Right kidney (tissue), 9 donors: Measurements from ENCODE around the gene FTL.
"Not testable (repeated sequence)": the region's sequence is repeated elsewhere in the genome, so short reads cannot be mapped to it uniquely, and the experiment has no call there.

ENCODE experiments used
- DNase-seq: peaks from one replicate; pipeline ENCODE4 v3.0.0-alpha.2; 2016
- long read RNA-seq, 8 donors: transcript quantifications; one replicate each; lab custom pipeline, GENCODE V29; 2026

FTL gene
- long read RNA-seq, donor 1, transcript FTL-201 (4 exons, 878 nt), result major isoform, 3,153 of 4,013 reads
- long read RNA-seq, donor 1, partial matches to known transcripts, result 418 of 4,013 reads
- long read RNA-seq, donor 1, other reads (novel, unspliced or antisense), result 442 of 4,013 reads
- long read RNA-seq, donor 2, transcript FTL-201 (4 exons, 878 nt), result major isoform, 2,203 of 2,879 reads
- long read RNA-seq, donor 2, partial matches to known transcripts, result 409 of 2,879 reads
- long read RNA-seq, donor 2, other reads (novel, unspliced or antisense), result 267 of 2,879 reads
- long read RNA-seq, donor 3, transcript FTL-201 (4 exons, 878 nt), result major isoform, 1,217 of 1,611 reads
- long read RNA-seq, donor 3, partial matches to known transcripts, result 234 of 1,611 reads
- long read RNA-seq, donor 3, other reads (novel, unspliced or antisense), result 160 of 1,611 reads
- long read RNA-seq, donor 4, transcript FTL-201 (4 exons, 878 nt), result major isoform, 1,553 of 2,005 reads
- long read RNA-seq, donor 4, partial matches to known transcripts, result 291 of 2,005 reads
- long read RNA-seq, donor 4, other reads (novel, unspliced or antisense), result 161 of 2,005 reads
- long read RNA-seq, donor 5, transcript FTL-201 (4 exons, 878 nt), result major isoform, 2,403 of 2,959 reads
- long read RNA-seq, donor 5, partial matches to known transcripts, result 247 of 2,959 reads
- long read RNA-seq, donor 5, other reads (novel, unspliced or antisense), result 309 of 2,959 reads
- long read RNA-seq, donor 6, transcript FTL-201 (4 exons, 878 nt), result major isoform, 2,649 of 3,544 reads
- long read RNA-seq, donor 6, partial matches to known transcripts, result 516 of 3,544 reads
- long read RNA-seq, donor 6, other reads (novel, unspliced or antisense), result 379 of 3,544 reads
- long read RNA-seq, donor 7, transcript FTL-201 (4 exons, 878 nt), result major isoform, 3,474 of 4,902 reads
- long read RNA-seq, donor 7, partial matches to known transcripts, result 937 of 4,902 reads
- long read RNA-seq, donor 7, other reads (novel, unspliced or antisense), result 491 of 4,902 reads
- long read RNA-seq, donor 8, transcript FTL-201 (4 exons, 878 nt), result major isoform, 2,838 of 3,574 reads
- long read RNA-seq, donor 8, partial matches to known transcripts, result 394 of 3,574 reads
- long read RNA-seq, donor 8, other reads (novel, unspliced or antisense), result 342 of 3,574 reads

- DNase-seq, result peak; percentile 97
Observed at GRCh38 chr19:48965040-48965805, at the start of gene FTL. Gene FTL (plus strand): TSS chr19:48965309. CDS start chr19:48965508, 199 bp downstream.

GRCh38 chr19:48915757-48916156, 49.4 kb upstream of the FTL start:
- DNase-seq, result no peak

GRCh38 chr19:48918071-48918470, 47.0 kb upstream of the FTL start:
- no peak for DNase-seq

- no peak for DNase-seq
Observed at GRCh38 chr19:48918801-48919247, 46.3 kb upstream of the FTL start.

GRCh38 chr19:48919271-48919670, 45.8 kb upstream of the FTL start:
- not testable (repeated sequence) for DNase-seq

- DNase-seq, result no peak
Observed at GRCh38 chr19:48920949-48921348, 44.2 kb upstream of the FTL start.

- DNase-seq, result no peak
Observed at GRCh38 chr19:48921721-48922500, 43.2 kb upstream of the FTL start.

GRCh38 chr19:48922548-48923490, 42.3 kb upstream of the FTL start:
- no peak for DNase-seq

GRCh38 chr19:48925240-48925843, 39.8 kb upstream of the FTL start:
- no peak for DNase-seq

- DNase-seq, result not testable (repeated sequence)
Observed at GRCh38 chr19:48925890-48926289, 39.2 kb upstream of the FTL start.

GRCh38 chr19:48926909-48927308, 38.2 kb upstream of the FTL start:
- no peak for DNase-seq

- not testable (repeated sequence) for DNase-seq
Observed at GRCh38 chr19:48927692-48928091, 37.4 kb upstream of the FTL start.

GRCh38 chr19:48928164-48929025, 36.7 kb upstream of the FTL start:
- DNase-seq, result no peak

GRCh38 chr19:48933382-48933932, 31.7 kb upstream of the FTL start, which contains the start of gene DHDH:
Gene DHDH (plus strand): TSS chr19:48933699. CDS start chr19:48933722, 23 bp downstream.
- DNase-seq, result peak; percentile 81

GRCh38 chr19:48934837-48935236, 30.3 kb upstream of the FTL start:
- no peak for DNase-seq

GRCh38 chr19:48935864-48936263, 29.2 kb upstream of the FTL start:
- no peak for DNase-seq

GRCh38 chr19:48938256-48938655, 26.9 kb upstream of the FTL start:
- DNase-seq, result no peak

- DNase-seq, result no peak
Observed at GRCh38 chr19:48940902-48941301, 24.2 kb upstream of the FTL start.
